K562 (cell line): Measurements from ENCODE around the gene CCT3. TPM values are rescaled to one million over a fixed set of nuclear protein-coding genes. Genes with fewer than 3 reads are reported as not detected.
A peak's percentile ranks its signal among the peaks of the same experiment; 100 is the strongest.

Source experiments
- BCLAF1 ChIP-seq, 2 experiments: fragments of 450-650 bp in 1 of 2; IDR thresholded peaks; 2 replicates each; pipeline ENCODE4 v1.6.1; 2011 to 2017; ENCODE audit warnings: low read depth in 2 of 2, antibody characterized with exemption in 1 of 2, borderline replicate concordance in 1 of 2, low read length in 1 of 2, mild to moderate bottlenecking in 1 of 2, mixed read lengths in 1 of 2; ENCODE audit not compliant: control insufficient read depth in 1 of 2
- KDM5B ChIP-seq: fragments of 200-600 bp; sonication (generic); IDR thresholded peaks from 2 replicates; pipeline ENCODE4 v1.6.1; 2012; ENCODE audit warnings: low read depth, mild to moderate bottlenecking, moderate library complexity, low read length, control low read depth, inconsistent platforms; ENCODE audit not compliant: insufficient replicate concordance
- NRF1 ChIP-seq, 2 experiments: fragments of 450-650 bp; IDR thresholded peaks in 1 of 2; conservative IDR thresholded peaks in 1 of 2; 2 replicates each; pipeline ENCODE4 v1.6.1; 2014; ENCODE audit warnings: mild to moderate bottlenecking in 2 of 2
- PHF8 ChIP-seq: fragments of 200-600 bp; sonication (generic); IDR thresholded peaks from 2 replicates; pipeline ENCODE4 v1.6.1; 2012; ENCODE audit warnings: mixed run types, mild to moderate bottlenecking, inconsistent platforms, low read length, moderate library complexity, borderline replicate concordance
- POLR2G ChIP-seq: fragments of 200-400 bp; formaldehyde crosslinking; IDR thresholded peaks from 2 replicates; pipeline ENCODE4 v1.6.1; 2017; ENCODE audit warnings: low read depth, mild to moderate bottlenecking, antibody characterized with exemption, low read length, moderate library complexity
- SMARCB1 ChIP-seq: IDR thresholded peaks from 2 replicates; pipeline ENCODE4 v1.6.1; 2011; ENCODE audit warnings: improper control_type of control experiment, low read depth; ENCODE audit not compliant: insufficient read length
- TFAP4 ChIP-seq: sonication (generic); formaldehyde crosslinking; IDR thresholded peaks from 2 replicates; pipeline ENCODE4 v1.8.0; 2022; ENCODE audit warnings: missing genetic modification reagents, mild to moderate bottlenecking, moderate library complexity, borderline replicate concordance
- ZFX ChIP-seq: sonication (generic); formaldehyde crosslinking; IDR thresholded peaks from 2 replicates; pipeline ENCODE4 v1.8.0; 2022; ENCODE audit warnings: mild to moderate bottlenecking, missing genetic modification reagents, moderate library complexity
- ZNF224 ChIP-seq: sonication (generic); formaldehyde crosslinking; IDR thresholded peaks from 2 replicates; pipeline ENCODE4 v1.8.0; 2022; ENCODE audit warnings: mild to moderate bottlenecking, missing genetic modification reagents
- polyA plus RNA-seq, 8 experiments: library from polyadenylated mRNA; depleted of rRNA in 4 of 8; stranded (reverse) in 5 of 8; unstranded in 3 of 8; fragments of >200 nt; fragmentation: Nextera tagmentation in 2 of 8; fragmentation: Illumina TruSeq in 1 of 8; extraction: Ambion mirVana in 2 of 8; extraction: Trizol in 1 of 8; gene quantifications; 2 replicates each; pipeline versions ENCODE4 v1.2.1 to v1.2.3, GENCODE V29; 2011 to 2014; ENCODE audit warnings: inconsistent platforms in 1 of 8, missing spikeins in 1 of 8
- total RNA-seq, 7 experiments: library from RNA; depleted of rRNA in 6 of 7; stranded (reverse); fragments of >200 nt in 6 of 7; fragmentation: Illumina TruSeq in 2 of 7; extraction: Trizol in 2 of 7; gene quantifications; 2 replicates each; pipeline versions ENCODE4 v1.2.1 to v1.2.3, GENCODE V29; 2011 to 2021; ENCODE audit warnings: low replicate concordance in 1 of 7

The CCT3 gene
- total and polyA plus RNA-seq, 9 of the 15 experiments (the other 6 are each of a cell fraction or from before 2014, with no cell fraction given) = 475 to 1,167 (median 610) TPM

- TF ChIP-seq TFAP4 (CRISPR knock-in tag) (peak; percentile 75), KDM5B (peak; percentile 86), SMARCB1 (no peak), ZNF224 (CRISPR knock-in tag) (0 out of 2 replicates have a peak, but pooled peaks have one; percentile 21), PHF8 (peak; percentile 69; the same call in 1 of the 2 replicates), ZFX (CRISPR knock-in tag) (peak; percentile 39), POLR2G (peak; percentile 56), NRF1 (conservative IDR thresholded peaks at IDR 0.05 in 1 of 2, IDR thresholded peaks at IDR 0.05 in 1 of 2) (peak; percentile 88 to 90), BCLAF1 (IDR thresholded peaks at IDR 0.05; ENCODE audit: borderline replicate concordance in 1 of 2, control insufficient read depth in 1 of 2, low read depth in 2 of 2, low read length in 1 of 2) (no peak)
These were observed 46.6 kb downstream of the CCT3 start (continued) for GRCh38 chr1:156291226-156292061.
